GM21619 (cell line): ENCODE data around the gene XPR1.
"Not testable (repeated sequence)": the region's sequence is repeated elsewhere in the genome, so short reads cannot be mapped to it uniquely, and the experiment has no call there.

Experiments
- ATAC-seq: cut with Tn5 transposase; IDR thresholded peaks from one replicate; pipeline ENCODE4 v1.9.1; 2021; ENCODE audit not compliant: unreplicated experiment

XPR1 gene

GRCh38 chr1:180642781-180643180 is 11.0 kb downstream of the XPR1 start:
- ATAC-seq = no peak

- ATAC-seq = no peak
Measured at GRCh38 chr1:180643693-180644092, 11.9 kb downstream of the XPR1 start.

DNA sequence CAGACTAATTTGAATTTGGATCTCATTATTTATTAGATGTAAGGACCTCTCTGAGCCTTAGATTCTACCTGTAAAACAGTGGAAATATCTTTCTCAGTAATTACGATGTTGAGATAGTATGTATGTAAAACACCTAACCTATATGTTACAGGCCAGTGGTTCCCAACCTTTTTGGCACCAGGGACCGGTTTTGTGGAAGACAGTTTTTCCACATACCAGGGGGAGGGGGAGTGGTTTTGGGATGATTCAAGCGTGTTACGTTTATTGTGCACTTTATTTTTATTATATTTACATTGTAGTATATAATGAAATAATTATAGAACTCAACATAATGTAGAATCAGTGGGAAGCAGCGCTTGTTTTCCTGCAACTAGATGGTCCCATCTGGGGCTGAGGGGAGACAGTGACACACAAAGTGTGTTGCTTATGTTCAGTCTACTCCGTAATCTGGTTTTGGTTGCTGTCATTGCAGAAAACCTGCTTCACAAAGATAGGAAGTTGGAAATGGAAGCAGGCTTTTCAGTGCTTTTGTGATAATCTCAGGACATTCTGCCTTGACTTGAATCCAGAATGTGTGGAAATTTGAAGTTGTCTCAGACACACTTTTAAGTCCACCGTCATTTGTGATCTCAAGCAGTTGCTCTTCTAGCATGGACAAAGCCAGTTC is 12.8 kb downstream of the XPR1 start:
- no peak for ATAC-seq

GRCh38 chr1:180645261-180645660 is 13.4 kb downstream of the XPR1 start:
- not testable (repeated sequence) for ATAC-seq

DNA sequence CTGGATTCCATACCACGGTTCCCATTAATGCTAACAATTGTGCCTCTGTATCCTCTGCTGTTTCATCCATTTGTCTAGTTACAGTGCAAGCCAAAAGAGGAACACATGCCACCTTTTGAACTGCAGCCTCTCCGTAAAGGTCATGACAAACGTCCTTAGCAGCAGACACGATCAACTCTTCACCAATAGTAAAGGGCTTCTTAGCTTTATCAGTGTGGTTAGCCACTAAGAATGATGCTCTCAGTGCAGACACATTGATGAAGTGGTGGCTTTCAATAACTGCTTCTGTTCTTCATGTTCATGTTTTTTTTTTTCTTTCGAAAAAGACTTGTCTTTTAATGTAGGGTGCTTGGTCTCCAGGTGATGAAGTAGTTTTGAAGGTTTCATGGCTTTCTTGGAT is 14.3 kb downstream of the XPR1 start:
- no peak for ATAC-seq

DNA sequence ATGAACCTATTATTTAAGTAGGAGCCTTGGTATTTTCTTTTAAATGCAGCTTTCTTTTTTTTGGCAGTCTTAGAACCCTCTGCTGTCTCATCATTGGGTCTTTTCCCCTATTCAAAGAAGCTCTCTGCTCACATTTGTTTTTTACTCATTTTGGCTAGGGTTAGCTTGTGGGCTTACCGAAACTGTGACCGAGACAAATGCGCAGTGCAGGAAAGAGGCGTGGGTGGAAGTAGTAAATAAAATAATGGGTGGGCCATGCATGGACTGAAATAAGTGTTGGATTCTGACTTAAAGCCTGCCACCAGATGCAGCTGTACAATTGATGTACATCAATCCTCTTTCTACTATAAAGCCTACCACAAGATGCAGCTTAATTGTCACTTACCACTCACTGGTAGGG is 14.7 kb downstream of the XPR1 start:
- no peak for ATAC-seq

DNA sequence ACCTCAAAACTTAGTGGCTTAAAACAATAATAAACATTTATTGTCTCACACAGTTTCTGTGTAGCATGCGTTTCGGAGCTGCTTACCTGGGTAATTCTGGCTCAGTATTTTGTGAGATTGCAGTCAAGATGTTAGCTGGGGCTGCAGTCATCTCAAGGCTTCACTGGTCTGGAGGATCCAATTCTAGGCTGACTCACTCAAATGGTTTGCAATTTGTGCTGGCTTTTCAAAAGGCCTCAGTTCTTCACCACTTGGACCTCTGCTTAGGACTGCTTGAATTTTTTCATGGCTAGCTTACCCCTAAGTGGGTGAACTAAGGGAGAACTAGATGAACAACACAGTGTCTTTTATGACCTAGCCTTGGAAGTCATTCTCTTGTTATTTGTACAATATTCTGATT is 21.0 kb downstream of the XPR1 start:
- no peak for ATAC-seq

DNA sequence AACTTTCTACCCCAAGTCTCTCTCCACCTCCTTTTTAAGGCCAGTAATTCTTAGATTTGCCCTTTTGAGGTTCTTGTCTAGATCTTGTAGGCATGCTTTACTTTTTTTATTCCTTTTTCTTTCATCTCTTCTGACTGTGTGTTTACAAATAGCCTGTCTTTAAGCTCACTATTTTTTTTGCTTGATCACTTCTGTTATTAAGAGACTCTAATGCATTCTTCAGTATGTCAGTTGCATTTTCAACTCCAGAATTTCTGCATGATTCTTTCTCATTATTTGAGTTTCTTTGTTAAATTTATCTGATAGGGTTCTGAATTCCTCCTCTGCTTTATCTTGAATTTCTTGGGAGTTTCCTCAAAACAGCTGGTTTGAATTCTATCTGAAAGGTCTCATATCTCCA is 30.9 kb downstream of the XPR1 start:
- no peak for ATAC-seq

DNA sequence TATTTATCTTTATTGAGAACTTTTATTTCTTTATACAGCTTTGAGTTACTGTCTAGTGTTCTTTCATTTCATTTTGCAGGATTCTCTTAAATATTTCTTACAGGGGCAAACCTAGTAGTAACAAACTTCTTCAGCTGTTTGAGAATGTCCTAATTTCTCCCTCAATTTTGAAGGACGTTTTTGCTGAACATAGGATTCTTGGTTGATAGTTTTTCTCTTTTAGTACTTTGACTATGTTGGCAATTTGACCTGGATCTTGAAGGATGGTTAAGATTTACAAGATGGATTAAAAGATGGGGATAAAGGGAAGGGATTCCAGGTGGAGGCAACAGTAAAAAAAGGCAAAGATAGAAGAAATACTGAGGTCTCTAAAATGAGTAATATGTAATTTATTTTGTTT is 38.9 kb downstream of the XPR1 start:
- ATAC-seq = no peak

DNA sequence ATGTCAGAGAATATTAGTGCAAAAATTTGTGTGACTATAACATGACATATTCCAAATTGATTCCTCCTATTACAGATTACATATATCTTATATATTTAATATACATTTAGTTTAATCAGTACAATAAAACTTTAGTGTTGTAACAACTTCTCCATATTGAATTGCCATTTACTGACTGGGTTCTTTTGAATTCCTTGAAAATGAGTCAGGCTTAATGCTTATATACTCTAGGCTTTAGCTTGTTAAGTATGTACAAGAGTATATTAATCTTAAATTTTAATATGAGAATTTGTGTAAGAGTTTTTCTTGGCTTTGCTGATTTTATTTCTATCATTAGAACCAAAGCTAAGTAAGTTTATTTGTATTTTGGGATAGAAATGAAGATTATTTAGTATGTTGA is 40.3 kb downstream of the XPR1 start:
- no peak for ATAC-seq

DNA sequence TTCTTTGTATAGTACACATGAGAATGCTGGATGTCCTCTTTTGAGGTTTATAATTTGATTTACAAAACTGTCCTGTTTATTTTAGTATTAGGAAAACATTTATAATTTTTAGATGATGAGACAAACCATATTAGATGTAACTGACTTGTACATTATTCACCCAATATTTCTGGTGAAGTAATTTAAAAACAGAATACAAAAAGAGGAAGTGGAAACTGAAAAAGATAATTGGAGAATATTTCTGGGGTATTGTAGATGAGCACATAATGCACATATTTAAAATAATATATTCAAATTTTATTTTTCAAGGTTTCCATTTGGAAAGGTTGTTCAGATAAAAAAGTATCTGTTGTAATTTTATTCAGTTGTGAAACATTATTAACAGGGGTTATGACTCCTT is 40.7 kb downstream of the XPR1 start:
- ATAC-seq = no peak

- ATAC-seq = no peak
Measured at GRCh38 chr1:180674603-180675530, 43.0 kb downstream of the XPR1 start.

GRCh38 chr1:180675586-180675985 is 43.8 kb downstream of the XPR1 start:
- no peak for ATAC-seq

GRCh38 chr1:180680558-180681144 is 48.8 kb downstream of the XPR1 start:
- ATAC-seq = no peak

GRCh38 chr1:180683117-180683516 is 51.3 kb downstream of the XPR1 start:
- not testable (repeated sequence) for ATAC-seq

DNA sequence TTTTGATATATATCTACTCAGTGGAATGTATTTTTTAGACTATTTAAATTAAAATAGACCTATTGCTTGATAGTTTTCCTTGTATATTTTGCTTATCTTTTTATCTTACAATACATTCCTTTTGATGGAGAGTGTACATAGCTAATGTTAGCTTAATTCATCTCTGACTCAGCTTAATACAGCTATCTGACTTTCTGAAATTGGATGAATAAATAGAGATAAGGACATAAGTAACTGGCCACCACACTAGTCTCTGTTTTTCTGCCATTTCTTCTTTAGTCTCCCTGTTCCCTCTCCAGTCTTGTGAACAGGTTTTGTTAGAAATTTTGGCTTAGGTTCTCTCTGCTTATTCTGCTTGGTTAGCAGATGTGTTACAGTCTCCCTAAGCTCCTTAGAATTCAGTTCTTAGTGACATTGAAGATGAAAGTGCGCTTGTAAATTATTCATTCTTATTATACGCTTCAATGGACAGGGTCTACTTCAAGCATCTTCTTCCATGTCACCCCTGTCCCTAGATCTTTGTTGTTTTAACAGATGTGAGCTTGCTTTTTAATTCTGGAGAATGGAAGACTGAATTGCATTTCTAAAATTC is 59.6 kb downstream of the XPR1 start:
- no peak for ATAC-seq

DNA sequence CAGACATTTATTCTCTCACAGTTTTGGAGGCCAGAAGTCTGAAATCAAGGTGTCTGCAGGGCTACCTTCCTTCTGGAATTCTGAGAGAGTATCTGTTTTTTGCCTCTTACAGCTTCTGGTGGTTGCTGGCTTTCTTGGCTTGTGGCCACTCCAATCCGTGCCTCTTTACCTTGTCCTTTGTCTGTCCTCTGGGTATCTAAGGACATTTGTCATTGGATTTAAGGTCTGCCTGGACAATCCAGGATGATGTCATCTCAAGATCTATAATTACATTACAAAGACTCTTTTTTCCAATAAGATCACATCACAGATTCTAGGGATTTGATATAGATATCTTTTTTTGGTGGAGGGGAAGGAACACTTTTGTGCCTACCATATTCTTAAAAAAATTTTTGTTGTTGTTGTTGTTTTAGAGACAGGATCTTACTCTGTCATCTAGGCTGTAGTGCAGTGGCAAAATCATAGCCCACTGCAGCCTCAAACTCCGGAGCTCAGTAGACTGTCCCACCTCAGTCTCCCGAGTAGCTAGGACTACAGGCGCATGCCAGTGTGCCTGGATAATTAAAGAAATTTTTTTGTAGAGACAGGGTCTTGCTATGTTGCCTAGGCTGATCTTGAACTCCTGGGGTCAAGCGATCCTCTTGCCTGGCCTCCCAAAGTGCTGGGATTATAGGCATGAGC is 61.9 kb downstream of the XPR1 start:
- ATAC-seq = no peak

- ATAC-seq = no peak
Measured at GRCh38 chr1:180695282-180695681, 63.5 kb downstream of the XPR1 start.

DNA sequence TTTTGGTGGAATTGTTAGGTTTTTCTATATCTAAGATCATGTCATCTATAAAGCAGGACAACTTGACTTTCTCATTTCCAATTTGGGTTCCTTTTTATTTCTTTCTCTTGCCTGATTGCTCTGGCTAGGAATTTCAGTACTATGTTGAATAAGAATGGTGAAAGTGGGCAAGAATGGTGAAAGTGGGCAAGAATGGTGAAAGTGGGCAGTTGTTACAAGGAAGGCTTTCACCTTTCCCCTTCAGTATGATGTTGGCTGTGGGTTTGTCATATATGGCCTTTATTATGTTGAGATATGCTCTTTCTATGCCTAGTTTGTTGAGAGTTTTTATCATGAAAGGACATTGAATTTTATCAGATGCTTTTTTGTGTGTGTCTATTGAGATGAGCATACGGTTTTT is 64.5 kb downstream of the XPR1 start:
- ATAC-seq = no peak

DNA sequence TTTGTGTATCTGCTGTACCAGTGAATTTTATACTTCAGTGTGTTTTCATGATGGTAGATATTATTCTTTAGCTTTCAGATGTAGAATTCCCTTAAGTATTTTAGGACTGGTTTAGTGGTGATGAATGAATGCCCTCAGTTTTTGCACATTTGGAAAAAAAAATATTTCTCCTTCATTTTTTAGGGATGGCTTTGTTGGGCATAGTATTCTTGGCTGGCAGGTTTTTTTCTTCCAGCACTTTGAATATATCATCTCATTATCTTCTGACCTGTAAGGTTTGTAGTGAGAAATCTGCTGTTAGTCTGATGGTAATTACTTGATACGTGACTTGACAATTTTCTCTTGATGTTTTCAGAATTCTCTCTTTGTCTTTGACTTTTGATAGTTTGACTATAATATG is 66.8 kb downstream of the XPR1 start:
- no peak for ATAC-seq

- not testable (repeated sequence) for ATAC-seq
Measured at GRCh38 chr1:180702376-180702775, 70.6 kb downstream of the XPR1 start.
